NCI-H2107 treated with DMSO at 0.1 percent for 48 hours (cell line): Measurements from ENCODE around the gene ZBTB44.
"Not testable (repeated sequence)": the region's sequence is repeated elsewhere in the genome, so short reads cannot be mapped to it uniquely, and the experiment has no call there.

ENCODE experiments used
- DNase-seq: peaks from one replicate; lab custom pipeline; 2025; ENCODE audit not compliant: unreplicated experiment; lab: John Stamatoyannopoulos, UW

Gene ZBTB44

GRCh38 chr11:130314750-130315285 is at the start of gene ZBTB44:
ZBTB44 (minus strand) TSS chr11:130314917; CDS start chr11:130261873, 53,044 bp downstream.
- DNase-seq: peak; percentile 52

- no peak for DNase-seq
Observed at GRCh38 chr11:130359419-130359818, 44.7 kb upstream of the ZBTB44 start.

- no peak for DNase-seq
Observed at GRCh38 chr11:130358398-130358797, 43.7 kb upstream of the ZBTB44 start.

- DNase-seq: no peak
Observed at GRCh38 chr11:130347261-130347660, 32.5 kb upstream of the ZBTB44 start.

- no peak for DNase-seq
Observed at GRCh38 chr11:130344841-130345240, 30.1 kb upstream of the ZBTB44 start.

- no peak for DNase-seq
Observed at GRCh38 chr11:130340671-130341319, 26.1 kb upstream of the ZBTB44 start.

- no peak for DNase-seq
Observed at GRCh38 chr11:130338667-130339066, 23.9 kb upstream of the ZBTB44 start.

- DNase-seq: no peak
Observed at GRCh38 chr11:130337281-130338089, 22.8 kb upstream of the ZBTB44 start.

GRCh38 chr11:130331397-130331796 is 16.7 kb upstream of the ZBTB44 start:
- DNase-seq: not testable (repeated sequence)

GRCh38 chr11:130330101-130330684 is 15.5 kb upstream of the ZBTB44 start:
- DNase-seq: peak; percentile 71

- no peak for DNase-seq
Observed at GRCh38 chr11:130328420-130328819, 13.7 kb upstream of the ZBTB44 start.

- no peak for DNase-seq
Observed at GRCh38 chr11:130327716-130328115, 13.0 kb upstream of the ZBTB44 start.

GRCh38 chr11:130325691-130326090 is 11.0 kb upstream of the ZBTB44 start:
- DNase-seq: no peak

- DNase-seq: no peak
Observed at GRCh38 chr11:130323452-130324450, 9.0 kb upstream of the ZBTB44 start.

- DNase-seq: no peak
Observed at GRCh38 chr11:130322126-130322525, 7.4 kb upstream of the ZBTB44 start.

- DNase-seq: no peak
Observed at GRCh38 chr11:130318031-130318673, 3.4 kb upstream of the ZBTB44 start.

GRCh38 chr11:130315354-130315970 is 745 bp upstream of the ZBTB44 start:
- no peak for DNase-seq

GRCh38 chr11:130314184-130314749 is 450 bp downstream of the ZBTB44 start:
- peak; percentile 44 for DNase-seq
